ENCODE data around the gene GPR137B. TPM values are rescaled to one million over a fixed set of nuclear protein-coding genes. Genes with fewer than 3 reads are reported as not detected.
A peak's percentile ranks its signal among the peaks of the same experiment; 100 is the strongest.
"Not testable (repeated sequence)": the region's sequence is repeated elsewhere in the genome, so short reads cannot be mapped to it uniquely, and the experiment has no call there.

The GPR137B gene, protein sequence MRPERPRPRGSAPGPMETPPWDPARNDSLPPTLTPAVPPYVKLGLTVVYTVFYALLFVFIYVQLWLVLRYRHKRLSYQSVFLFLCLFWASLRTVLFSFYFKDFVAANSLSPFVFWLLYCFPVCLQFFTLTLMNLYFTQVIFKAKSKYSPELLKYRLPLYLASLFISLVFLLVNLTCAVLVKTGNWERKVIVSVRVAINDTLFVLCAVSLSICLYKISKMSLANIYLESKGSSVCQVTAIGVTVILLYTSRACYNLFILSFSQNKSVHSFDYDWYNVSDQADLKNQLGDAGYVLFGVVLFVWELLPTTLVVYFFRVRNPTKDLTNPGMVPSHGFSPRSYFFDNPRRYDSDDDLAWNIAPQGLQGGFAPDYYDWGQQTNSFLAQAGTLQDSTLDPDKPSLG
- total RNA-seq, result 1 to 10 TPM; 3.8 to 9.5 TPM
- long read RNA-seq, transcript GPR137B-202 (7 exons, 2,042 nt), result major isoform, 7 of 12 reads
- long read RNA-seq, partial matches to known transcripts, result 0 of 12 reads
- long read RNA-seq, other reads (novel, unspliced or antisense), result 5 of 12 reads

- intact Hi-C loops (cut with DNase I, micrococcal nuclease), result no loop called here
- peak; percentile 58 for ATAC-seq
- peak; percentile 55 to 58 for DNase-seq
Observed at GRCh38 chr1:236142253-236143103, at the start of gene GPR137B. TSS of gene GPR137B (plus strand) at chr1:236142539. CDS start at chr1:236142623, 84 bp downstream.

- no peak for DNase-seq
- intact Hi-C loops (cut with DNase I, micrococcal nuclease), result no loop called here
- ATAC-seq, result no peak
Observed at GRCh38 chr1:236092899-236093298, 49.4 kb upstream of the GPR137B start.

DNA sequence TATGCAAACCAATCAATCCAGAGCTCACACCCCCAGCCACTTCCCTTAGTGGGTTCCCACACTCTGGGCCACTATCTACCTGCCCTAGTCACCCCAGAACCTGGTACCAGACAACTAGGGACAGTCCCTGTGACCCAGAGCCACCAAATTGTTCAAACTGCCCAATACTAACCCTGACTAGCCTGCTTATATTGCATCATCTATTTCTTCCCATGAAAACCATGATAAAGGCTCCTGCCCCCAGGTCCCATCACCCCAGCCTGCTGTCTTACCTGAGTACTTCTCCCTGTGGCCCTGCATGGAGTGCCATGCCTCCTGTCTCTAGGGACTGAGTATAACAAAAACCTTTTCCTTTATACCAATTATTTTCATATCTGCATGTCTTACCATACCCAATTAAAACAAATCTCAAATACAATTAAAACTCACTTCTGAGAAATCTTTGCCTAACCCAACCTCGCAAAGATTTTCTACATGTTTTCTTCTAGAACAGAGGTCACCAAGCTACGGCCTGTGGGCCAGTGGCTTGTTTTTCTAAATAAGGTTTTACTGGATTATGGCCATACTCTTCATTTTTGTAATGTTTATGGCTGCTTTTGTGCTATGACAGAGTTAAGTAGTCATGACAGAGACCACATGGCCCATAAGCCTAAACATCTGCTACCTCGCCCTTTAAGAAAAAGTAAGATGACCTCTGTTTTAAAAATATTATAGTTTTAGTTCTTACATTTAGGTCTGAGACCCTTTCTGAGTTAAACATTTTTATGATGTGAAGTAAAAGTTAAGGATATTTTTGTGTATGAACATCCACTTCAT lies 46.4 kb upstream of the GPR137B start:
- intact Hi-C loops (cut with DNase I, micrococcal nuclease), result no loop called here
- no peak for ATAC-seq
- DNase-seq, result no peak

DNA sequence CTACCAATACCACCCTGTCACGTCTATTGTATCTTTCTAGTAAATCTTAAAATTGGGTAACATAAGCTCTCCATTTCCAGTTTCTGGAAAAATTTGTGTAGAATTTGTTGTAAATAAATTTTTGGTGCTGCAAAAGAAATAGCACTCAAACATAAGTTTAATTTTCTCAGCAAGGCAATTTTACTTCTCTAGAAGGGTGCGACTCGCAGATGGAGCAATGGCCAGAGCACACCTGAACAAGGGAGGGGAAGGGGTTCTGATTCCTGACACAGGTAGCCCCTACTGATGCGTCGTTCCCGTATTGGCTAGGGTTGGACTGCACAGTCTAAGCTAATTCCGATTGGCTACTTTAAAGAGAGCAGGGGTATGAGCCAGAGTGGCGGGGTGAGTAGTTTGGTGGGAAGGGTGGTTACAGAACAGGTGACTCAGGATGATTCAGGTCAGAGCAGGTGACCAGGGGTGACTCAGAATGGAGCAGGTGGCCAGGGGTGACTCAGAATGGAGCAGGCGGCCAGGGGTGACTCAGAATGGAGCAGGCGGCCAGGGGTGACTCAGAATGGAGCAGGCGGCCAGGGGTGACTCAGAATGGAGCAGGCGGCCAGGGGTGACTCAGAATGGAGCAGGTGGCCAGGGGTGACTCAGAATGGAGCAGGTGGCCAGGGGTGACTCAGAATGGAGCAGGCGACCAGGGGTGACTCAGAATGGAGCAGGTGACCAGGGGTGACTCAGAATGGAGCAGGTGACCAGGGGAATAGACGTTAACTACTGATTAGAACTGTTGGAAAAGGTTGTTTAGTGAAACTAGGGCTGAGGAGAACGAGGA lies 45.5 kb upstream of the GPR137B start:
- intact Hi-C loops (cut with DNase I, micrococcal nuclease); ATAC-seq: not testable (repeated sequence)
- peak; percentile 29 to 81 for DNase-seq

GRCh38 chr1:236098267-236098666 lies 44.1 kb upstream of the GPR137B start:
- DNase-seq (no peak), ATAC-seq (no peak)
- intact Hi-C loops (cut with DNase I, micrococcal nuclease), result no loop called here

- no peak for DNase-seq
- intact Hi-C loops (cut with DNase I, micrococcal nuclease), result no loop called here
- no peak for ATAC-seq
Observed at GRCh38 chr1:236099355-236099974, 42.9 kb upstream of the GPR137B start.

- ATAC-seq, result no peak
- intact Hi-C loops (cut with DNase I, micrococcal nuclease), result loop anchor here in 1 of 2 donors (5.0 kb wide), 1 partner anchor 392 kb away; no protein-coding TSS in a partner anchor
- no peak for DNase-seq
Observed at GRCh38 chr1:236100799-236101198, 41.5 kb upstream of the GPR137B start.

DNA sequence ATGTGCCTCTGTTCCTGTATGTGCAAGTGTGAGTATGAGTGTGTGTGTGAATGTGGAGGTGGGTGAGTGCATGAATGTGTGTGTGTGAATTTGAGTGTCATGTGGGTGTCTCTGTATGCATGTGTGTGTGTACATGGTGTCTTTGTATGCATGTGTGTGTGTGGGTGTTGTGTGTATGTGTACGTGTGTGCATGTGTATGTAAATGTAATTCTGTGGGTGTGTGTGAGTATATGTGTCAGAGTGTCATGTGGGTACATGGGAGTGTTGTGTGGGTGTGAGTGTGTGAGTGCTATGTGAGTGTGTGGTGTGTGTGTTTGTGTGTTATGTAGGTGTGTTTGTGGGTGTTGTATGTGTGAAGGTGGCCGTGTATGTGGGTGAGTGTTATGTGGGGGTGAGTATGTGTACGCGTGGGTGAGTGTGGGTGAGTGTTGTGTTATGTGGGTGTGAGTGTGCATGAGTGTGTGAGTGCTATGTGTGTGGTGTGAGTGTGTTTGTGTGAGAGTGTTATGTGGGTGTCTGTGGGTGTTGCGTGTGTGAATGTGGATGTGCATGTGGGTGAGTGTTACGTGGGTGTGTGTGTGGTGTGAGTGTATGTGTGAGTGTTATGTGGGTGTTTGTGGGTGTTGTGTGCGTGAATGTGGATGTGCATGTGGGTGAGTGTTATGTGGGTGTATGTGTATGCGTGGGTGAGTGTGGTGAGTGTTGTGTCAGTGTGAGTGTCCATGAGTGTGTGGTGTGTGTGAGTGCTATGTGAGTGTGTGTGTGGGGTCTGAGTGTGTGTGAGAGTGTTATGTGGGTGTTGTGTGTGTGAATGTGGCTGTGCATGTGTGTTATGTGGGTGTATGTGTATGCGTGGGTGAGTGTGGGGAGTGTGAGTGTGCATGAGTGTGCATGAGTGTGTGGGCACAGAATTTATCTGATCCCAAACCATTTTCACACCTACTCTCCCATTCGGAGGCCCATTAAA lies 40.8 kb upstream of the GPR137B start:
- ATAC-seq (no peak), DNase-seq (no peak)
- intact Hi-C loops (cut with DNase I, micrococcal nuclease), result loop anchor here in 1 of 2 donors (5.0 kb wide), 1 partner anchor 391 kb away; no protein-coding TSS in a partner anchor

DNA sequence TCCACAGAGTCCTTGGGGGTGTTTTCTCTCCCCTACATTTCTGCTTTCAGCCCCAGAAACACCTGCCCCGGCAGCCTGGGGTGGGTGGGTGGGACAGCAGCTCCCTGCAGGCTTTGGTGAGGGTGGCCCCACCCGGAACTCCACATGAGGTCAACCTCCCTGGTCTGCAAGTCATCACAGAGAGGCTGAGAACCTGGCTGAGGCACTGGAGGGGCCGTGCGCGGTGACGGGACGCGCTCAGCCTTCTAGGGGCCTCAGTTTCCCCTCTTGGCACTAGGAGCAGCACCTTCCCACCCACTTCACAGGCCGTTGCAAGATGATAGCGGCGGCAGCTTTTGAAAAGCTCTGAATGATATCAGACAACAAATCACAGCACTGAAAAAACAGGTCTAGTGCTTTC lies 39.7 kb upstream of the GPR137B start:
- intact Hi-C loops (cut with DNase I, micrococcal nuclease), result loop anchor here in 1 of 2 donors (5.0 kb wide), 1 partner anchor 390 kb away; no protein-coding TSS in a partner anchor
- no peak for ATAC-seq

DNA sequence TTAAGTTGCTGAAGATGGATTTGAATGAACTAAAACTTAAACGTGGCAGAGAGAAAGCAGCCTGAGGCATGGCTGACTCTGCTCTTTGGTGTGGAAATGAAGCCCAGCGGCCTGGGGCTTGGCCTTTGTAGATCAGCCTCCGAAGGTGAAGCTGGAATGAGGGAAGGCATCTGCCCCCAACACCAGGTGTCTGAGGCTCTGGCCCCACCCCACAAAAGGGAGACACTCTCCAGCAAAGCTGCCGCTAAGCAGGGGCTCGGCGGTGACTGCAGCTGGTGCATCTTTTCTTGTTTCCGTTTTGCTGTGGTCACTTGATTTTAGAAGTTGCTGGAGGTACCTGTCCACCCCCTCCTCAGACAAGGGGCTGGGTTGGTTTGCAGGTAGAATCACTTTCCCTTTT lies 39.3 kb upstream of the GPR137B start:
- intact Hi-C loops (cut with DNase I, micrococcal nuclease), result loop anchor here in 1 of 2 donors (5.0 kb wide), 1 partner anchor 389 kb away; no protein-coding TSS in a partner anchor
- DNase-seq, result no peak
- no peak for ATAC-seq

More for the DNA sequence above, 39.7 kb upstream of the GPR137B start:
- no peak for DNase-seq

- intact Hi-C loops (cut with DNase I, micrococcal nuclease), result loop anchor here in 1 of 2 donors (5.0 kb wide), 1 partner anchor 389 kb away; no protein-coding TSS in a partner anchor
- DNase-seq, result peak in 1 of 2 donors; percentile 46
Observed at GRCh38 chr1:236103646-236104218, 38.6 kb upstream of the GPR137B start.

DNA sequence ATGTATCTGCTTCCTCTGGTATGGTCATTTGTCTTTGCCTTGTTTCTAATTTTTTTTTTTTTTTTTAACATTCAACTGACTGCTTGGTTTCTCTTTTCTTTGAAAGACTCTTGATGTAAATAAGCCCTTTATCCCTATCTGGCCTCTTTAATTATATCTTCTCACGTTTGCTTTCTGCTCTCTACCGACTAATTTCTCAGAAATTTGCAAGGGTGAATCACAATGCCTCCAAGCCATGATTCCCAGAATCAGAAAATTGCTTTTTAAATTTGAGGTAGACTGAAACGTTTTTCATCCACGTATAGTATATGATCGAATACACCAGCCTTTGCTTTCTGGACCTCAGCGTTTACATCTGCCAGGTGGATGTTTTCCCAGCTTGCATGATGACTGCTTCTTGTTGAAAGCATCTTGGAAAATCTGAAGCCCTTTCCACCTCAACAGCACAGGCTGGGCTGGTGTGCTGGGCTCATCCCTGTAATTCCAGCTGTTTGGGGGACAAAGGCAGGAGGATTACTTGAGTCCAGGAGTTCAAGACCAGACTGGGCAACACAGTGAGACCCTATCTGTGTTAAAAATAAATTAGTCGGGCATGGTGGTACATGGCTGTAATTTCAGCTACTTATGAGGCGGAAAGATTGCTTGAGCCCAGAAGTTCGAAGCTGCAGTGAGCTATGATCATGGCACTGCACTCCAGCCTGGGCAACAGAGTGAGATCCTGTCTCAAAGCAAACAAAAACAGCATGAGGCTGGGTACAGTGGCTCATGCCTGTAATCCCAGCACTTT lies 35.0 kb upstream of the GPR137B start:
- no peak for ATAC-seq
- DNase-seq, result no peak
- intact Hi-C loops (cut with DNase I, micrococcal nuclease), result no loop called here

More at GRCh38 chr1:236103646-236104218, 38.6 kb upstream of the GPR137B start:
- ATAC-seq, result peak; percentile 56

- ATAC-seq (no peak), DNase-seq (no peak)
- intact Hi-C loops (cut with DNase I, micrococcal nuclease), result loop anchor here in 1 of 2 donors (2.0 kb wide), 1 partner anchor 383 kb away; no protein-coding TSS in a partner anchor
Observed at GRCh38 chr1:236108027-236108648, 34.2 kb upstream of the GPR137B start.

GRCh38 chr1:236110137-236110536 lies 32.2 kb upstream of the GPR137B start:
- ATAC-seq, result no peak
- intact Hi-C loops (cut with DNase I, micrococcal nuclease), result no loop called here
- DNase-seq, result no peak
